HepG2 (cell line): ENCODE data around the gene C13orf46. TPM values are rescaled to one million over a fixed set of nuclear protein-coding genes. Genes with fewer than 3 reads are reported as not detected.

Experiments
- ATAC-seq: fragments of 200-7000 bp; cut with Tn5 transposase; 3 replicates; pipeline ENCODE4 v1.9.1; 2020; ENCODE audit warnings: mild to moderate bottlenecking, moderate library complexity
- BruUV-seq: library from RNA; stranded (reverse); fragments of 400-500 nt; replicated peaks from 2 replicates; lab custom pipeline; 2021; lab: Mats Ljungman, UMichigan
- CTCF ChIA-PET: fragments of 300-600 bp; formaldehyde crosslinking; extraction: SDS; loops from one replicate; lab custom pipeline; 2021; ENCODE audit warnings: low total read pairs, inconsistent platforms, low intra/inter-chr PET ratio; lab: Yijun Ruan, JAX
- POLR2A ChIA-PET: fragments of 350-600 bp; sonication (Branson Sonifier 250); formaldehyde crosslinking; loops from one replicate; lab custom pipeline; 2020; ENCODE audit warnings: antibody characterized with exemption, inconsistent platforms; lab: Yijun Ruan, JAX
- DNase-seq: peaks from one replicate; pipeline ENCODE4 v3.0.0-alpha.2; 2015; ENCODE audit warnings: low spot score
- FAIRE-seq: peaks from 3 replicates; lab custom pipeline; 2011; peaks lifted over from hg19 to GRCh38; lab: Jason Lieb, UNC
- H2AFZ ChIP-seq: one replicate; pipeline ENCODE4 v1.6.1; 2011; ENCODE audit warnings: low read length, inconsistent platforms
- H3K27ac ChIP-seq: fragments of 300-600 bp; 3 replicates; pipeline ENCODE4 v1.8.0; 2011; ENCODE audit warnings: mixed run types, mild to moderate bottlenecking, mixed read lengths, low read length, inconsistent platforms; ENCODE audit not compliant: insufficient read depth; ENCODE audit errors: extremely low read length
- H3K27me3 ChIP-seq, 2 experiments: fragments of 200-600 bp in 1 of 2; 2 replicates in 1 of 2; 3 replicates in 1 of 2; pipeline versions ENCODE4 v1.6.0 to v1.8.0; 2011; ENCODE audit warnings: low read length in 2 of 2, mild to moderate bottlenecking in 2 of 2, moderate library complexity in 2 of 2, inconsistent platforms in 1 of 2; ENCODE audit not compliant: insufficient read depth in 2 of 2, control insufficient read depth in 1 of 2
- H3K36me3 ChIP-seq, 2 experiments: fragments of 200-600 bp in 1 of 2; replicated peaks in 1 of 2; 2 replicates in 1 of 2; 3 replicates in 1 of 2; pipeline versions ENCODE4 v1.5.1 to v1.8.0; 2011; ENCODE audit warnings: low read length in 2 of 2, inconsistent platforms in 1 of 2; ENCODE audit not compliant: insufficient read depth in 2 of 2, control insufficient read depth in 1 of 2
- H3K4me1 ChIP-seq: 2 replicates; pipeline ENCODE4 v1.5.1; 2012; ENCODE audit warnings: low read length, inconsistent platforms; ENCODE audit not compliant: insufficient read depth
- H3K4me2 ChIP-seq: 2 replicates; pipeline ENCODE4 v1.6.0; 2011; ENCODE audit warnings: low read depth, low read length, inconsistent platforms
- H3K4me3 ChIP-seq, 3 experiments: fragments of 200-600 bp in 1 of 3; sonication (generic), shearing (Covaris generic) in 1 of 3; replicated peaks in 1 of 3; 2 replicates each; pipeline ENCODE4 v1.5.1; 2011 to 2016; ENCODE audit warnings: low read length in 3 of 3, inconsistent platforms in 2 of 3, low read depth in 2 of 3, mild to moderate bottlenecking in 2 of 3, control low read depth in 1 of 3, mixed read lengths in 1 of 3; ENCODE audit not compliant: insufficient read depth in 1 of 3
- H3K79me2 ChIP-seq: one replicate; pipeline ENCODE4 v1.6.1; 2011; ENCODE audit warnings: low read length, inconsistent platforms; ENCODE audit not compliant: insufficient read depth
- H3K9ac ChIP-seq: 2 replicates; pipeline ENCODE4 v1.6.0; 2011; ENCODE audit warnings: mild to moderate bottlenecking, low read depth, low read length, inconsistent platforms; ENCODE audit not compliant: insufficient read depth
- H3K9me3 ChIP-seq: 2 replicates; pipeline ENCODE4 v1.5.1; 2012; ENCODE audit warnings: mild to moderate bottlenecking, low read length
- H4K20me1 ChIP-seq: 2 replicates; pipeline ENCODE4 v1.6.0; 2011; ENCODE audit warnings: inconsistent platforms, mild to moderate bottlenecking, low read length, moderate library complexity; ENCODE audit not compliant: insufficient read depth
- DR1 ChIP-seq: sonication (generic); formaldehyde crosslinking; IDR thresholded peaks from 2 replicates; pipeline ENCODE4 v1.8.0; 2021; ENCODE audit warnings: mild to moderate bottlenecking, missing genetic modification reagents, inconsistent platforms
- ZIK1 ChIP-seq: sonication (generic); formaldehyde crosslinking; IDR thresholded peaks from 2 replicates; pipeline ENCODE4 v1.5.0; 2020; ENCODE audit warnings: mild to moderate bottlenecking, low read depth, missing genetic modification reagents, borderline replicate concordance
- ZNF512B ChIP-seq: sonication (generic); formaldehyde crosslinking; IDR thresholded peaks from 2 replicates; pipeline ENCODE4 v1.5.1; 2020; ENCODE audit warnings: missing genetic modification reagents, mild to moderate bottlenecking, borderline replicate concordance
- ZNF639 ChIP-seq: conservative IDR thresholded peaks from 2 replicates; pipeline ENCODE4 v1.6.1; 2018; ENCODE audit warnings: missing genetic modification reagents
- WGBS: methylation state at CpG from one replicate; pipeline ENCODE4 v1.1.6; 2017; ENCODE audit warnings: low lambda C conversion rate; 5-methylcytosine and 5-hydroxymethylcytosine counted together
- in situ Hi-C: cut with HindIII; loops from 2 replicates; pipeline ENCODE4 v1.10.0; 2017; ENCODE audit warnings: low pct_unique_long_range_greater_than_20kb; ENCODE audit not compliant: extremely low pct_ligation_motif_present
- intact Hi-C: fragments of 100-400 bp; cut with micrococcal nuclease; formaldehyde crosslinking; loops from one replicate; pipeline ENCODE4 v1.10.0; 2022; ENCODE audit not compliant: unreplicated experiment
- polyA plus RNA-seq, 8 experiments: library from polyadenylated mRNA; depleted of rRNA in 3 of 8; stranded (reverse) in 7 of 8; unstranded in 1 of 8; fragments of >200 nt; fragmentation: Illumina TruSeq in 4 of 8; extraction: Trizol in 4 of 8; gene quantifications; 2 replicates each; pipeline versions ENCODE4 v1.2.1 to v1.2.3, GENCODE V29; 2011 to 2016; ENCODE audit warnings: low read depth in 4 of 8, missing spikeins in 1 of 8, mixed read lengths in 1 of 8; ENCODE audit not compliant: insufficient read depth in 1 of 8
- total RNA-seq, 5 experiments: library from RNA; depleted of rRNA; stranded (reverse); fragments of >200 nt; fragmentation: Illumina TruSeq; extraction: Trizol; gene quantifications; 2 replicates each; pipeline ENCODE4 v1.2.3, GENCODE V29; 2016; ENCODE audit warnings: low read depth in 1 of 5

C13orf46 gene
- total and polyA plus RNA-seq, 2 of the 13 experiments (the other 11 are each of a cell fraction or from before 2014, with no cell fraction given), result 0.01 TPM; not detected in 1

DNA sequence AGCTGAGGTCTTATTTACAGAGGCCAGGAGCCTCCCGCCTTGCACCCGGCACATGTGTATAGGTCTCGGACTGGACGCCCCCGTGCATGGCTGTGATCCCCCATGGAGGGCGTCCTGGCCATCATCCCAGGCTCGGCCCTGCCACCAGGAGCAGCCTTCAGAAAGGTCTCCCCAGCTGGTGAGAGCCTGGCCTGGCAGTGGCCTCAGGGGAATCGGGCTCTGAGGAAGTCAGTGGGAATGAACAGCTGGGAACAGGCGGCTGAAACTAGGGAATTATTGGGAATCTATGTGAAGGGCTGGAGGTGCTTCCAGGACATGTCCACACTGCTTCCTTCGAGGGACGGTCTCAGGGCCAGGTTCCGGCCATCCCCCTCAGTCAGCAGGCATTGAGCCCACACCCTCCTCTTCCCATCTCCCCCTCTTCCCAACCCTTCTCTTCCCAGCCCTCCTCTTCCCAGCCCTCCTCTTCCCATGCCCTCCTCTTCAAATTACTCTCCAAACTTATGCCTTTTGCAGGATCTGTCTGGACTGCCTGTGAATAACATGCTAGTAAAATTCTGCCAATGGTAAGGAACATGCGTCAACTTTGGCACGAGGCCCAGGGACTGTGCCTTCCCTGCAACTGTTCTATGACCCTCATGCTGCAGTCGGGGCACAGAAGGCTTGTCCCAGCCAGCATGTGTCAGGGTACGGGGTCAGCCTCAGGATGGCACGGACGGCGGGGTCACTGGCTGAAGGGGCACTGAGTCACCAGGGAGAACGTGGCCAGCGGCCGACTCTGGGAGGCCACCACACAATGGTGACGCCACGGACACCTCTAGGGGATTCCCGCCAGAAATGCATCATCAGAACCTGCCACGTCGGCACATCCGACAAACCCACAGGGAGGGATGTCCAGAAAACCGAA is 24.2 kb upstream of the C13orf46 start:
- POLR2A ChIA-PET, result no interaction called here
- Histone ChIP-seq H3K27ac (no peak overlapping the region), H2AFZ (no peak overlapping the region), H3K4me1 (no peaks in the 10 kb centered on the region), H3K36me3 (no peaks in the 10 kb centered on the region), H3K9ac (no peak overlapping the region), H3K4me2 (no peak overlapping the region), H3K79me2 (no peaks in the 10 kb centered on the region), H3K9me3 (no peaks in the 10 kb centered on the region), H3K27me3 (peaks cover 6 to 40% of the 10 kb centered on the region in 2 experiments; a peak in 3 of 5 replicates), H3K4me3 (no peak overlapping the region), H4K20me1 (no peaks in the 10 kb centered on the region)
- ATAC-seq (no peak), FAIRE-seq (no peak), DNase-seq (no peak)
- no TSS peak for BruUV-seq
- 27% methylated on average over 10 of the region's 29 CpGs for WGBS
- in situ Hi-C loops (no loop called here), intact Hi-C loops (no loop called here)
- CTCF ChIA-PET, result no interaction called here
- TF ChIP-seq DR1 (CRISPR knock-in tag), result no peak

GRCh38 chr13:113996912-113997745 is 23.3 kb upstream of the C13orf46 start:
- Histone ChIP-seq H4K20me1 (no peaks in the 10 kb centered on the region), H3K9me3 (no peaks in the 10 kb centered on the region), H3K79me2 (no peaks in the 10 kb centered on the region), H3K9ac (no peak overlapping the region), H3K4me3 (no peak overlapping the region), H3K27ac (no peak overlapping the region), H3K36me3 (no peaks in the 10 kb centered on the region), H2AFZ (no peak overlapping the region), H3K27me3 (peaks cover 6 to 41% of the 10 kb centered on the region in 2 experiments; a peak in 3 of 5 replicates), H3K4me1 (no peaks in the 10 kb centered on the region), H3K4me2 (no peak overlapping the region)
- intact Hi-C loops, result no loop called here
- in situ Hi-C loops, result no loop called here
- WGBS, result 8% methylated on average over 13 of the region's 13 CpGs
- DNase-seq, result no peak
- CTCF ChIA-PET, result no interaction called here
- no peak for FAIRE-seq
- BruUV-seq, result no TSS peak
- no peak; the same call in 2 of the 3 replicates for ATAC-seq
- POLR2A ChIA-PET, result no interaction called here
- TF ChIP-seq ZNF512B (CRISPR knock-in tag) (no peak), ZIK1 (no peak), ZNF639 (no peak)
